K562 (cell line): ENCODE results near the gene NUBPL. TPM values are rescaled to one million over a fixed set of nuclear protein-coding genes. Genes with fewer than 3 reads are reported as not detected.
A peak's percentile ranks its signal among the peaks of the same experiment; 100 is the strongest.

Experiments
- ATAC-seq: fragments of 200-7000 bp; cut with Tn5 transposase; 3 replicates; pipeline ENCODE4 v1.9.1; 2020; ENCODE audit warnings: moderate library complexity
- BruUV-seq: library from RNA; stranded (reverse); fragments of 400-500 nt; replicated peaks from 2 replicates; lab custom pipeline; 2021; lab: Mats Ljungman, UMichigan
- CTCF ChIA-PET: fragments of 300-600 bp; formaldehyde crosslinking; extraction: SDS; loops from one replicate; lab custom pipeline; 2021; ENCODE audit warnings: low intra/inter-chr PET ratio; lab: Yijun Ruan, JAX
- POLR2A ChIA-PET: fragments of 300-600, 350-650 bp; sonication (Branson Sonifier 250); formaldehyde crosslinking; extraction: SDS; loops from one replicate; lab custom pipeline; 2021; ENCODE audit warnings: antibody characterized with exemption, inconsistent platforms; lab: Yijun Ruan, JAX
- DNase-seq, 4 experiments: peaks; one replicate each; pipeline versions ENCODE4 v3.0.0 to v3.0.0-alpha.2; 2011 to 2018; ENCODE audit warnings: low spot score in 3 of 4, mixed read lengths in 3 of 4; ENCODE audit errors: extremely low read depth in 1 of 4
- FAIRE-seq: peaks from 2 replicates; lab custom pipeline; 2011; peaks lifted over from hg19 to GRCh38; lab: Jason Lieb, UNC
- H2AFZ ChIP-seq: 2 replicates; pipeline ENCODE4 v1.6.0; 2011; ENCODE audit warnings: low read depth, low read length, control low read depth, inconsistent platforms
- H3K27ac ChIP-seq: fragments of 200-600 bp; 3 replicates; pipeline ENCODE4 v1.8.0; 2011; ENCODE audit warnings: low read depth, mild to moderate bottlenecking, control low read depth, inconsistent platforms, low read length, moderate library complexity, mixed read lengths; ENCODE audit errors: extremely low read depth
- H3K27me3 ChIP-seq, 2 experiments: fragments of 300-600 bp in 1 of 2; 2 replicates in 1 of 2; 3 replicates in 1 of 2; pipeline versions ENCODE4 v1.6.0 to v1.8.0; 2011; ENCODE audit warnings: inconsistent platforms in 2 of 2, low read length in 2 of 2, mild to moderate bottlenecking in 1 of 2, mixed read lengths in 1 of 2, moderate library complexity in 1 of 2; ENCODE audit not compliant: control insufficient read depth in 2 of 2, insufficient read depth in 2 of 2
- H3K36me3 ChIP-seq: fragments of 300-600 bp; 3 replicates; pipeline ENCODE4 v1.8.0; 2011; ENCODE audit warnings: mild to moderate bottlenecking, low read length, inconsistent platforms; ENCODE audit not compliant: control insufficient read depth, insufficient read depth
- H3K4me1 ChIP-seq, 2 experiments: fragments of 200-600 bp in 1 of 2; replicated peaks in 1 of 2; 2 replicates in 1 of 2; 3 replicates in 1 of 2; pipeline versions ENCODE4 v1.5.1 to v1.8.0; 2011; ENCODE audit warnings: inconsistent platforms in 2 of 2, low read length in 2 of 2, mild to moderate bottlenecking in 1 of 2, mixed read lengths in 1 of 2, moderate library complexity in 1 of 2; ENCODE audit not compliant: control insufficient read depth in 2 of 2, insufficient read depth in 2 of 2
- H3K4me2 ChIP-seq: 2 replicates; pipeline ENCODE4 v1.6.1; 2011; ENCODE audit warnings: low read length, control low read depth, inconsistent platforms, mixed read lengths; ENCODE audit not compliant: insufficient read depth
- H3K4me3 ChIP-seq: fragments of 200-600 bp; sonication (generic), shearing (Covaris generic); 2 replicates; pipeline ENCODE4 v1.5.1; 2016; ENCODE audit warnings: control low read depth, inconsistent platforms
- H3K79me2 ChIP-seq: fragments of 200-600 bp; 3 replicates; pipeline ENCODE4 v1.8.0; 2011; ENCODE audit warnings: low read length, inconsistent platforms; ENCODE audit not compliant: control insufficient read depth, insufficient read depth
- H3K9ac ChIP-seq, 2 experiments: 2 replicates each; pipeline versions ENCODE4 v1.6.0 to v1.6.1; 2011; ENCODE audit warnings: low read depth in 2 of 2, low read length in 2 of 2, control low read depth in 1 of 2, inconsistent platforms in 1 of 2, mild to moderate bottlenecking in 1 of 2, mixed read lengths in 1 of 2; ENCODE audit not compliant: insufficient read depth in 1 of 2
- H3K9me1 ChIP-seq: one replicate; pipeline ENCODE4 v1.6.0; 2011; ENCODE audit warnings: inconsistent platforms, mild to moderate bottlenecking, low read length, moderate library complexity; ENCODE audit not compliant: control insufficient read depth, insufficient read depth
- H3K9me3 ChIP-seq: replicated peaks from 2 replicates; pipeline ENCODE4 v1.5.1; 2011; ENCODE audit warnings: low read depth, low read length, inconsistent platforms; ENCODE audit not compliant: control insufficient read depth, insufficient read depth
- H4K20me1 ChIP-seq: replicated peaks from 2 replicates; pipeline ENCODE4 v1.6.1; 2011; ENCODE audit warnings: low read length, inconsistent platforms, mixed read lengths; ENCODE audit not compliant: control insufficient read depth, insufficient read depth
- CBFA2T3 ChIP-seq: fragments of 450-650 bp; IDR thresholded peaks from 2 replicates; pipeline ENCODE4 v1.6.1; 2017
- E2F3 ChIP-seq: fragments of 250-450 bp; sonication (Bioruptor Pico); IDR thresholded peaks from 2 replicates; pipeline ENCODE4 v1.4.0; 2020; ENCODE audit warnings: mild to moderate bottlenecking
- EZH2 ChIP-seq: IDR thresholded peaks from 2 replicates; pipeline ENCODE4 v1.6.1; 2012; ENCODE audit warnings: low read depth, mild to moderate bottlenecking, inconsistent platforms, low read length, borderline replicate concordance
- FIP1L1 ChIP-seq: fragments of 200-400 bp; formaldehyde crosslinking; IDR thresholded peaks from 2 replicates; pipeline ENCODE4 v1.6.1; 2018; ENCODE audit warnings: mild to moderate bottlenecking, low read depth, low read length; ENCODE audit not compliant: poor library complexity, severe bottlenecking
- FOXP1 ChIP-seq: sonication (generic); formaldehyde crosslinking; IDR thresholded peaks from 2 replicates; pipeline ENCODE4 v1.8.0; 2022; ENCODE audit warnings: mild to moderate bottlenecking, missing genetic modification reagents
- GABPB2 ChIP-seq: fragments of 250-450 bp; sonication (Bioruptor Pico); conservative IDR thresholded peaks from 2 replicates; pipeline ENCODE4 v1.5.1; 2021; ENCODE audit warnings: mild to moderate bottlenecking
- KDM5B ChIP-seq: fragments of 200-600 bp; sonication (generic); IDR thresholded peaks from 2 replicates; pipeline ENCODE4 v1.6.1; 2012; ENCODE audit warnings: low read depth, mild to moderate bottlenecking, moderate library complexity, low read length, control low read depth, inconsistent platforms; ENCODE audit not compliant: insufficient replicate concordance
- LEF1 ChIP-seq: fragments of 450-650 bp; IDR thresholded peaks from 2 replicates; pipeline ENCODE4 v1.6.1; 2016; ENCODE audit warnings: mild to moderate bottlenecking
- MEIS2 ChIP-seq: fragments of 450-650 bp; IDR thresholded peaks from 2 replicates; pipeline ENCODE4 v1.6.1; 2014; ENCODE audit warnings: mild to moderate bottlenecking; ENCODE audit not compliant: partially characterized antibody
- MYC ChIP-seq, 2 experiments: fragments of 250-450 bp in 1 of 2; sonication (Bioruptor Pico) in 1 of 2; IDR thresholded peaks; 2 replicates each; pipeline versions ENCODE4 v1.5.1 to v1.6.1; 2012 to 2021; ENCODE audit warnings: low read depth in 2 of 2, borderline replicate concordance in 1 of 2, improper control_type of control experiment in 1 of 2, low read length in 1 of 2, mild to moderate bottlenecking in 1 of 2, moderate library complexity in 1 of 2
- NFIC ChIP-seq: fragments of 450-650 bp; IDR thresholded peaks from 2 replicates; pipeline ENCODE4 v1.6.1; 2017; ENCODE audit warnings: mild to moderate bottlenecking, inconsistent platforms
- PML ChIP-seq: IDR thresholded peaks from 2 replicates; pipeline ENCODE4 v1.6.1; 2012; ENCODE audit warnings: low read length, inconsistent platforms
- SP2 ChIP-seq: IDR thresholded peaks from 2 replicates; pipeline ENCODE4 v1.6.1; 2011; ENCODE audit warnings: mild to moderate bottlenecking, low read depth, low read length, moderate library complexity; ENCODE audit not compliant: poor library complexity, severe bottlenecking; ENCODE audit errors: extremely low read depth
- TARDBP ChIP-seq: fragments of 450-650 bp; IDR thresholded peaks from 2 replicates; pipeline ENCODE4 v1.6.1; 2016
- XRCC5 ChIP-seq: fragments of 200-400 bp; formaldehyde crosslinking; IDR thresholded peaks from 2 replicates; pipeline ENCODE4 v1.6.1; 2017; ENCODE audit warnings: low read depth, mild to moderate bottlenecking, low read length
- ZBTB8A ChIP-seq: fragments of 450-650 bp; IDR thresholded peaks from 2 replicates; pipeline ENCODE4 v1.6.1; 2018; ENCODE audit warnings: mild to moderate bottlenecking, moderate library complexity; ENCODE audit not compliant: partially characterized antibody
- ZEB2 ChIP-seq: fragments of 450-650 bp; IDR thresholded peaks from 2 replicates; pipeline ENCODE4 v1.6.1; 2016
- ZMIZ1 ChIP-seq, 2 experiments: fragments of 150-350 bp in 1 of 2; IDR thresholded peaks; 2 replicates each; pipeline ENCODE4 v1.6.1; 2012 to 2016; ENCODE audit warnings: low read depth in 2 of 2, low read length in 2 of 2, mild to moderate bottlenecking in 1 of 2, moderate library complexity in 1 of 2
- ZNF282 ChIP-seq: sonication (generic); formaldehyde crosslinking; IDR thresholded peaks from 2 replicates; pipeline ENCODE4 v1.8.1; 2023; ENCODE audit warnings: missing genetic modification reagents
- ZNF589 ChIP-seq: fragments of 200-800 bp; sonication (Bioruptor generic); IDR thresholded peaks from 2 replicates; pipeline ENCODE4 v1.6.1; 2016; ENCODE audit warnings: low read depth, missing genetic modification characterization, missing compliant biosample characterization
- WGBS: fragments of 100-300 bp; shearing (Covaris generic); methylation state at CpG from one replicate; pipeline ENCODE4 v1.1.6; 2016; ENCODE audit warnings: low coverage, mixed read lengths; ENCODE audit not compliant: insufficient coverage; ENCODE audit errors: missing lambda C conversion rate; 5-methylcytosine and 5-hydroxymethylcytosine counted together
- in situ Hi-C: fragments of 300-500 bp; cut with MboI; formaldehyde crosslinking; loops from 4 replicates; pipeline ENCODE4 v1.15.0; 2018; ENCODE audit warnings: inconsistent platforms, mixed read lengths
- intact Hi-C: fragments of 100-400 bp; cut with micrococcal nuclease; formaldehyde crosslinking; loops from 2 replicates; pipeline ENCODE4 v1.14.2; 2022
- polyA plus RNA-seq, 8 experiments: library from polyadenylated mRNA; depleted of rRNA in 4 of 8; stranded (reverse) in 5 of 8; unstranded in 3 of 8; fragments of >200 nt; fragmentation: Nextera tagmentation in 2 of 8; fragmentation: Illumina TruSeq in 1 of 8; extraction: Ambion mirVana in 2 of 8; extraction: Trizol in 1 of 8; gene quantifications; 2 replicates each; pipeline versions ENCODE4 v1.2.1 to v1.2.3, GENCODE V29; 2011 to 2014; ENCODE audit warnings: inconsistent platforms in 1 of 8, missing spikeins in 1 of 8
- total RNA-seq, 7 experiments: library from RNA; depleted of rRNA in 6 of 7; stranded (reverse); fragments of >200 nt in 6 of 7; fragmentation: Illumina TruSeq in 2 of 7; extraction: Trizol in 2 of 7; gene quantifications; 2 replicates each; pipeline versions ENCODE4 v1.2.1 to v1.2.3, GENCODE V29; 2011 to 2021; ENCODE audit warnings: low replicate concordance in 1 of 7

Gene NUBPL
- total and polyA plus RNA-seq, 9 of the 15 experiments (the other 6 are each of a cell fraction or from before 2014, with no cell fraction given): 3.2 to 8.7 (median 6.1) TPM

- TF ChIP-seq ZNF589 (CRISPR knock-in tag) (no peak), ZMIZ1 (IDR thresholded peaks at IDR 0.05; ENCODE audit: low read depth in 2 of 2, low read length in 2 of 2) (no peak), ZEB2 (no peak), SP2 (no peak), FOXP1 (CRISPR knock-in tag) (no peak)
These were observed 24.8 kb upstream of the NUBPL start (continued) for GRCh38 chr14:31536201-31536960.

DNA sequence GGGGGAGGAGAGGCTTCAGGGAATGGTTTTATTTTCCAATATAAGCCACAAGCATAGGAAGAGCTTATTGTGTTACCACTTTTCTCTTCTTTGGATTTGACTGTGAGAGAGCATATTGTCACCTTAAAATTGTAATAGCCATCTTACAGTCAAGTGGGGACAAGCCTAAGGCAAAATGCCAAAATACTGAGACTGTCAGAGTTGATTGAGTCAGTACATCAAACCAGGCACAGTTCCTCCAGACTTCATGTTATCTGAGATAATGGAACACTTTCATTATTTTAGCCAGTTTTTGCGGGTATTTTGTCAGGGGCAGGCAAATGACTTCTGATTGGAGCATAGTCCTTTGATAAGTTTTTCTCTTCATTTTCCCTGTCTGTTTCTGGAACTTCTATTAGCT lies 19.5 kb upstream of the NUBPL start:
- no peaks in the 10 kb centered on the region for H4K20me1 ChIP-seq
- CTCF ChIA-PET: no interaction called here
- H3K27ac ChIP-seq: no peak overlapping the region
- no peak overlapping the region for H3K4me3 ChIP-seq
- WGBS: 0% methylated on average over 1 of the region's 1 CpG
- no TSS peak for BruUV-seq
- no peaks in the 10 kb centered on the region for H3K9me1 ChIP-seq
- no peaks in the 10 kb centered on the region for H3K9me3 ChIP-seq
- no peak overlapping the region for H2AFZ ChIP-seq
- H3K79me2 ChIP-seq: no peaks in the 10 kb centered on the region
- intact Hi-C loops (no loop called here), in situ Hi-C loops (no loop called here)
- DNase-seq: peak in 1 of 4 experiments; percentile 8
- H3K36me3 ChIP-seq: no peaks in the 10 kb centered on the region
- H3K9ac ChIP-seq: no peak overlapping the region
- H3K27me3 ChIP-seq: no peaks in the 10 kb centered on the region; a peak in 1 of 5 replicates
- no peak overlapping the region for H3K4me2 ChIP-seq
- no peak for FAIRE-seq
- H3K4me1 ChIP-seq: no peaks in the 10 kb centered on the region
- ATAC-seq: no peak
- POLR2A ChIA-PET: no interaction called here
- no peak for TF ChIP-seq KDM5B
- no peak for TF ChIP-seq ZNF282
- TF ChIP-seq XRCC5: no peak
- no peak for TF ChIP-seq TARDBP
- no peak for TF ChIP-seq GABPB2
- peak; percentile 28 for TF ChIP-seq MEIS2
- peak; percentile 55 for TF ChIP-seq CBFA2T3
- no peak for TF ChIP-seq LEF1
- TF ChIP-seq FIP1L1: no peak
- no peak for TF ChIP-seq EZH2
- no peak for TF ChIP-seq E2F3 (CRISPR knock-in tag)
- no peak for TF ChIP-seq MYC (IDR thresholded peaks at IDR 0.05; ENCODE audit: low read depth, low read length)
- TF ChIP-seq MYC (CRISPR knock-in tag; IDR thresholded peaks at IDR 0.05; ENCODE audit: borderline replicate concordance, low read depth): no peak
- peak; percentile 53 for TF ChIP-seq NFIC
- TF ChIP-seq ZBTB8A: no peak
- no peak for TF ChIP-seq PML
